ENCODE measurements around the gene CCDC30. TPM values are rescaled to one million over a fixed set of nuclear protein-coding genes. Genes with fewer than 3 reads are reported as not detected.

CCDC30 gene
- total RNA-seq (10 to 100 TPM; 12.0 to 19.1 TPM), polyA plus RNA-seq (ENCODE audit: insufficient read length in 2 of 2) (10 to 100 TPM; 15.3 to 16.4 TPM)
- long read RNA-seq, donor 1, result 0 reads
- long read RNA-seq, donor 2, partial matches to known transcripts, result 5 of 5 reads
- long read RNA-seq, donor 2, other reads (novel, unspliced or antisense), result 0 of 5 reads
- long read RNA-seq, donor 3, result 0 reads
- long read RNA-seq, donor 4, result 0 reads

- Histone ChIP-seq H3K4me1 (ENCODE audit: control insufficient read depth, insufficient read depth, low read length) (peaks cover 7% of the 10 kb centered on the region), H3K36me3 (ENCODE audit: control insufficient read depth, insufficient read depth, low read length) (peaks cover 3% of the 10 kb centered on the region), H3K4me3 (ENCODE audit: low read depth, low read length) (peak within 1 kb of the TSS; percentile 80), H3K9me3 (ENCODE audit: control insufficient read depth, insufficient read depth, low read length) (no peaks in the 10 kb centered on the region), H3K27me3 (ENCODE audit: control insufficient read depth, insufficient read depth, low read length) (no peaks in the 10 kb centered on the region), H3K27ac (ENCODE audit: low read depth, low read length) (peak within 1 kb of the TSS; percentile 84)
- under 1% methylated on average over 58 of the region's 59 CpGs for WGBS (ENCODE audit: insufficient coverage)
- DNase-seq (ENCODE audit: low read depth in 4 of 6, low spot score in 6 of 6), result peak; percentile 94 to 100 (median 98)
Observed at GRCh38 chr1:42462828-42463763, at the start of gene CCDC30. TSS of gene CCDC30 (plus strand) at chr1:42463286. CDS start at chr1:42480552, 17,266 bp downstream.

DNA sequence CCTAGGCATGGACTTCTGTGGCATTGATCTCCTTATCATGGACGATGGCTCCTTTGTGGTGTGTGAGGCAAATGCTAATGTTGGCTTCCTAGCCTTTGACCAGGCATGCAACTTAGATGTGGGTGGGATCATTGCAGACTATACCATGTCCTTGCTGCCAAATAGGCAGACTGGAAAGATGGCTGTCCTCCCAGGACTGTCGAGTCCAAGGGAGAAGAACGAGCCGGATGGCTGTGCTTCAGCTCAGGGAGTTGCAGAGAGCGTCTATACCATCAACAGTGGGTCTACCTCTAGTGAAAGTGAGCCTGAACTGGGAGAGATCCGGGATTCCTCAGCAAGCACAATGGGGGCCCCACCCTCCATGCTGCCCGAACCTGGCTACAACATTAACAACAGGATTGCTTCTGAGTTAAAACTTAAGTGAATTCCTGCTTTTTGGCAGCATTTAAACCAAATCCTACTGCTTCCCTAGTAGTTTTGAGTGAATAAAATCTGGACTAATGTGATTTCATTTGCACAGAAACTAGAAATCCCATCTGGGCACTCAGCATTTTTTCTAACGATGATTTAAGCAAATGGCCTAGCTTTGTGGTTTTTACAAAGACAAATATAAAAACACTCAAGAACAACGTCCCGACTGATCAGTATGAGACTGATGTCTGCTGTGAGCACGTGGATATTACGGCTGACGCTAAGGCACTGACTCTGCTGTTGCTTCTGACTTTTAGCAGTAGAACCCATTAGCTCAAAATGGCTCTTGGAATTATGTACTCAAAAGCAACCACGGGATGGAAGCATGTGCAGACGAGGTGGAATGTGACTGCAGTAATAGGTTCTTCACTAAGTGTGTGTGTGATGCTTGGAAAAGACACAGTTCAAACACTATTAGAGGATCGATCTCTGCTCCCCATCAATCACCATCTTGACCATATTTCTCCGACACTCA is 48.3 kb upstream of the CCDC30 start:
- no peaks in the 10 kb centered on the region for H3K27me3 ChIP-seq (ENCODE audit: control insufficient read depth, insufficient read depth, low read length)
- WGBS (ENCODE audit: insufficient coverage), result 67% methylated on average over 8 of the region's 17 CpGs
- H3K4me3 ChIP-seq (ENCODE audit: low read depth, low read length), result no peak overlapping the region
- DNase-seq (ENCODE audit: low read depth in 4 of 6, low spot score in 6 of 6), result peak in 2 of 6 donors; percentile 69 to 82
- peaks cover 14% of the 10 kb centered on the region for H3K4me1 ChIP-seq (ENCODE audit: control insufficient read depth, insufficient read depth, low read length)
- no peak overlapping the region for H3K27ac ChIP-seq (ENCODE audit: low read depth, low read length)
- no peaks in the 10 kb centered on the region for H3K9me3 ChIP-seq (ENCODE audit: control insufficient read depth, insufficient read depth, low read length)
- H3K36me3 ChIP-seq (ENCODE audit: control insufficient read depth, insufficient read depth, low read length), result peaks cover 3% of the 10 kb centered on the region

GRCh38 chr1:42417166-42417565 is 45.9 kb upstream of the CCDC30 start:
- Histone ChIP-seq H3K27ac (ENCODE audit: low read depth, low read length) (no peak overlapping the region), H3K4me3 (ENCODE audit: low read depth, low read length) (no peak overlapping the region), H3K27me3 (ENCODE audit: control insufficient read depth, insufficient read depth, low read length) (no peaks in the 10 kb centered on the region), H3K4me1 (ENCODE audit: control insufficient read depth, insufficient read depth, low read length) (peaks cover 32% of the 10 kb centered on the region), H3K36me3 (ENCODE audit: control insufficient read depth, insufficient read depth, low read length) (peaks cover 3% of the 10 kb centered on the region), H3K9me3 (ENCODE audit: control insufficient read depth, insufficient read depth, low read length) (no peaks in the 10 kb centered on the region)
- peak in 1 of 6 donors; percentile 63 for DNase-seq (ENCODE audit: low read depth in 4 of 6, low spot score in 6 of 6)
- no CpG with 5 or more reads among the region's 3 CpGs for WGBS (ENCODE audit: insufficient coverage)

GRCh38 chr1:42418516-42418915 is 44.6 kb upstream of the CCDC30 start:
- no peak overlapping the region for H3K4me3 ChIP-seq (ENCODE audit: low read depth, low read length)
- DNase-seq (ENCODE audit: low read depth in 4 of 6, low spot score in 6 of 6), result no peak
- peaks cover 38% of the 10 kb centered on the region for H3K4me1 ChIP-seq (ENCODE audit: control insufficient read depth, insufficient read depth, low read length)
- no peaks in the 10 kb centered on the region for H3K9me3 ChIP-seq (ENCODE audit: control insufficient read depth, insufficient read depth, low read length)
- no peaks in the 10 kb centered on the region for H3K27me3 ChIP-seq (ENCODE audit: control insufficient read depth, insufficient read depth, low read length)
- peaks cover 3% of the 10 kb centered on the region for H3K36me3 ChIP-seq (ENCODE audit: control insufficient read depth, insufficient read depth, low read length)
- no peak overlapping the region for H3K27ac ChIP-seq (ENCODE audit: low read depth, low read length)
- WGBS (ENCODE audit: insufficient coverage), result no CpG with 5 or more reads among the region's 1 CpG

DNA sequence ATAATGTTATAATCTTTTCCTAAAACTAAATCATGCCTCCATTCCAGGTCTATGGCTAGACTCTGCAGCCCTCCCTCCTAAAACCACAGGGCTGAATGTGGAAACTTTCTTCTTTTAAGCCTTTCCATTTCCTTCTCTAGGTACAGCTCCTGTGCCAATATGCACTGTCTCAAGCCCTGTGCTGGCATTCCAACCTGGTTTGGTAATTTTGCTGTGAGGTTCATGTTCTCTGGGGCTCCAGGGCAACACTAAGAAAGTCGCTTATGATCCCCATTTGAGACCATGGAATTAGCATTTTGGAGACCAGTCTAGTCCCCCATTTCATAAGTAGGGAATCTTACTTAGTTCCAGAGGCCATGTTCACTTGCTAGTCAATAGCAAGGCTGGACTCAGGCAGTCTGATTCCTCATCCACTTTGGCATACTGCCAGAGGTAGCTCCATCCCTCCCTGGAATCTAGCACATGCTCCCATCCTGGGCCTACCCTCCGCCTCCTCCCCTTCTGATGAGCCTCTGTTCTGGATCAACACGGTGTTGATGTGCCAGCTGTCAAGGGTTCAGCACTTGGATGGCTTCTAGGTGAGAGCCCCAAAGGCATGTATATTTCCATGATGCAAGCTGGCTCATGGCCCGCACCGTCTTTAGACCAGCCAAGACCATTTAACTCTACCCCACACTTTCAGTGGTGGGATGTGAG is 43.8 kb upstream of the CCDC30 start:
- H3K4me1 ChIP-seq (ENCODE audit: control insufficient read depth, insufficient read depth, low read length), result peaks cover 38% of the 10 kb centered on the region
- peak; percentile 26 to 95 (median 57) for DNase-seq (ENCODE audit: low read depth in 4 of 6, low spot score in 6 of 6)
- H3K9me3 ChIP-seq (ENCODE audit: control insufficient read depth, insufficient read depth, low read length), result no peaks in the 10 kb centered on the region
- no peak overlapping the region for H3K27ac ChIP-seq (ENCODE audit: low read depth, low read length)
- WGBS (ENCODE audit: insufficient coverage), result 60% methylated on average over 3 of the region's 5 CpGs
- peaks cover 2% of the 10 kb centered on the region for H3K36me3 ChIP-seq (ENCODE audit: control insufficient read depth, insufficient read depth, low read length)
- no peaks in the 10 kb centered on the region for H3K27me3 ChIP-seq (ENCODE audit: control insufficient read depth, insufficient read depth, low read length)
- H3K4me3 ChIP-seq (ENCODE audit: low read depth, low read length), result no peak overlapping the region

DNA sequence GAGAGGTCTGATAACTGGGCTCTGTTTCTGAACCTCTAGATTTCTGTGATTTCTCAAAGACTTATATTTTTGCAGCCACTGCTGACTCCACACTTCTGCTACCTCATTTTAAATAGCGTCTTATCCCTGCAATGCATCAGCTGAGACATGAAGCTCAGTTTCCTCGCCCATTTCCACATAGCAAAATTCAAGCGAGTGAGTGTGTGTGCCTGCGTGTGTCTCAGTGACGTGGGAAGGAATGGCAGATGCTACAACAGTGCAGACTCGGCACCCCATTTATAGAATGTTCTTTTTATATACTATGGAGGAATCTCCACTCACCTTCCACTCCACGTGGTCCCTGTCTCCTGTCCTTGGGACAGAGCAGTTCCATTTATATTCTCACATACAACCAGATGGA is 43.0 kb upstream of the CCDC30 start:
- no peaks in the 10 kb centered on the region for H3K9me3 ChIP-seq (ENCODE audit: control insufficient read depth, insufficient read depth, low read length)
- peaks cover 38% of the 10 kb centered on the region for H3K4me1 ChIP-seq (ENCODE audit: control insufficient read depth, insufficient read depth, low read length)
- no peaks in the 10 kb centered on the region for H3K27me3 ChIP-seq (ENCODE audit: control insufficient read depth, insufficient read depth, low read length)
- H3K27ac ChIP-seq (ENCODE audit: low read depth, low read length), result peak overlapping the region; percentile 20
- no peaks in the 10 kb centered on the region for H3K36me3 ChIP-seq (ENCODE audit: control insufficient read depth, insufficient read depth, low read length)
- no peak overlapping the region for H3K4me3 ChIP-seq (ENCODE audit: low read depth, low read length)
- DNase-seq (ENCODE audit: low read depth in 4 of 6, low spot score in 6 of 6), result peak in 2 of 6 donors; percentile 65 to 70
- WGBS (ENCODE audit: insufficient coverage), result 60% methylated on average over 1 of the region's 7 CpGs

GRCh38 chr1:42420911-42421585 is 42.0 kb upstream of the CCDC30 start:
- Histone ChIP-seq H3K36me3 (ENCODE audit: control insufficient read depth, insufficient read depth, low read length) (no peaks in the 10 kb centered on the region), H3K27me3 (ENCODE audit: control insufficient read depth, insufficient read depth, low read length) (no peaks in the 10 kb centered on the region), H3K9me3 (ENCODE audit: control insufficient read depth, insufficient read depth, low read length) (no peaks in the 10 kb centered on the region), H3K4me3 (ENCODE audit: low read depth, low read length) (no peak overlapping the region), H3K27ac (ENCODE audit: low read depth, low read length) (peak overlapping the region; percentile 37), H3K4me1 (ENCODE audit: control insufficient read depth, insufficient read depth, low read length) (peaks cover 38% of the 10 kb centered on the region)
- DNase-seq (ENCODE audit: low read depth in 4 of 6, low spot score in 6 of 6), result peak; percentile 79 to 98 (median 84)
- WGBS (ENCODE audit: insufficient coverage), result 10% methylated on average over 10 of the region's 10 CpGs

GRCh38 chr1:42422737-42423136 is 40.3 kb upstream of the CCDC30 start:
- no peak overlapping the region for H3K27ac ChIP-seq (ENCODE audit: low read depth, low read length)
- no peaks in the 10 kb centered on the region for H3K9me3 ChIP-seq (ENCODE audit: control insufficient read depth, insufficient read depth, low read length)
- H3K4me1 ChIP-seq (ENCODE audit: control insufficient read depth, insufficient read depth, low read length), result peaks cover 30% of the 10 kb centered on the region
- WGBS (ENCODE audit: insufficient coverage), result 31% methylated on average over 6 of the region's 9 CpGs
- H3K4me3 ChIP-seq (ENCODE audit: low read depth, low read length), result no peak overlapping the region
- no peaks in the 10 kb centered on the region for H3K27me3 ChIP-seq (ENCODE audit: control insufficient read depth, insufficient read depth, low read length)
- DNase-seq (ENCODE audit: low read depth in 4 of 6, low spot score in 6 of 6), result peak in 2 of 6 donors; percentile 84 to 92
- H3K36me3 ChIP-seq (ENCODE audit: control insufficient read depth, insufficient read depth, low read length), result no peaks in the 10 kb centered on the region
